Hepatocyte (in vitro differentiated cells): ENCODE data around the gene EEF1AKMT2.

Experiments used
- CTCF ChIP-seq: fragments of 200-600 bp; sonication (generic); IDR thresholded peaks from 2 replicates; pipeline ENCODE4 v1.5.1; 2016; ENCODE audit warnings: antibody characterized with exemption, mild to moderate bottlenecking; ENCODE audit not compliant: poor library complexity
- EZH2 ChIP-seq: fragments of 200-600 bp; sonication (generic); IDR thresholded peaks from 2 replicates; pipeline ENCODE4 v1.6.1; 2016; ENCODE audit warnings: antibody characterized with exemption, mild to moderate bottlenecking, borderline replicate concordance

- TF ChIP-seq CTCF (no peak), EZH2 (no peak)
These were observed 60.1 kb downstream of the EEF1AKMT2 start for GRCh38 chr10:124731551-124731950.
